DMS53 treated with DMSO at 0.1 percent for 48 hours (cell line): ENCODE results near the gene STPG1.

ENCODE experiments used
- DNase-seq: peaks from one replicate; lab custom pipeline; 2025; ENCODE audit not compliant: unreplicated experiment; lab: John Stamatoyannopoulos, UW

Gene STPG1

DNA sequence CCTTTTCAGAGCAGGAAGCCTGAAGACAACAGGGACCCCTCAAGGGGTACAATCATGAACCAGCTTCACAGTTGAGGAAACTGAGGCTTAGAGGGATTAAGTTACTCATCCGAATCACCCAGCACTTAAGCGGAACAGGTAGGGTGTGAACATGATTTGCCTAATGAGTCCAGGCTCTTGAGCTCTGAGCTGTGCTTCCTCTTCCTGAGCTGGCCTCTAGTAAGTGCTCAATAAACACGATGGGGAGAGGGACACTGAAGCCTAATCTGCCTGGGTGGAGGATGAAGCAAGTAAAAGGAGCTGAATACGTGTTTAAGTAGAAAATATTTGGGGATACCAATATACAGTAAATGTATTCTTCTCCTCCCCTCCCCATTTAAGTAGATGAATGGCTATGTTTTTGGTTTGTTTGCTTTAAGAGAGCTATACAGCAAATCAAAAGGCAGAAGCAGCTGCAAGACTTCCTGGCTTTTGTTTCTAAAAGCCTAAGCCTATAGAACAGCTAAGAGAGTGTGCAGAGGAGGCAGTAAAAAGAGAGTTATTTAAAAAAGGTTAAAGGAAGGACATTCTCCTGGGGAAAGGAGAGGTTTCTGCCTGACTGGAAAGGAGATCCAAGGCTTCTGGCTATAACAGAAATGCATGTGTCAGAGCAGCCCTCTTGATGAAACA lies 20.5 kb downstream of the STPG1 start:
- DNase-seq = peak; percentile 15

DNA sequence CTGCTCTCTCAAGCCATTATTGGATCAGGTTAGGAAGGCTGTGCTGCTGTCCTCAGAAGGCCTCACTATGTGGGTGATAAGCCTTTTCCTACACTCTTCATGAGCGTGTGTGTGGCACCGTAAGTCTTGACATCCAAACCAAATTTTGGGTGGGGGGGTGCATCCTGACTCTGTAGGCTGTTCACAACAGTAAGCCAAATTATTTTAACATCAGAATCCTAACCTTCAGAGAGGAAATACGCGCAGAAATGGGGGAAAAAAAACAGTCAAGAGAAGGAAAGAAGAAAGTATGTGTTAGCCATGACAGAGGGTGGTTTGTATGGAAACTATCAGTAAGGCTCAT lies 21.0 kb downstream of the STPG1 start:
- no peak for DNase-seq

DNA sequence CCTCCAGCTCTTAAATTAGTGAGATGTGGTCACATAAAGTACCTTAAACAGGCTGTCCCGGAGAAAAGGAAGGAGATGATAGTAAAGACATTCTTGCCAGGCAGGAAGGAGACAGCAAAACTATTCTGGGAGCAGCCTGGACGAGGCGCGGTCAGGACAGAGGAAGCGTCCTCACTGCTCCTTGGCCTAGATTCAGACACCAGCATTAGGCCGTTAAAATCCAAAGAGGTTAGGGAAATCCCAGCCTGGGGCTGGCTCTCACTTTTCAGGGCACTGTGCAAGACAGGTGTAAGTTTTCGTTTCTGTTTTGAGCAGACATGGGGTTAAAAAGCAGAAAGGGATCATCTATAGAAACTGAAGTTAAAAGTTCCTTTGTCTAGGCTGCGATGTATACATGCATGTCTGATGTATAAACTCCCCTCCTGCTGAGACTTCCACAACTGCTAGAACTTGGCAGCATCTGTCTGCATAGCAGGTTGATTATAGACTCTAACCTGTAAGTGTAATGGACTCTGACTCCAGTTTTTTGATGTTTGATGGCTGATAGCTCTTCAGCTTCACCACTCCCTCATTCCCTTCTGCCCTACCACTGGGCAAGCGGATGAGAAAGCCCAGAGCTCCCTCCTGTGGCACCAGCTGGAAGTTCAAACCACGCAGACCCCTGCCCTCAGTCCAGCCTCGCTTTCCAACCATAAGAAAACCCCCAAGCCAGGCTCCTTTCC lies 21.5 kb downstream of the STPG1 start:
- peak; percentile 52 for DNase-seq

DNA sequence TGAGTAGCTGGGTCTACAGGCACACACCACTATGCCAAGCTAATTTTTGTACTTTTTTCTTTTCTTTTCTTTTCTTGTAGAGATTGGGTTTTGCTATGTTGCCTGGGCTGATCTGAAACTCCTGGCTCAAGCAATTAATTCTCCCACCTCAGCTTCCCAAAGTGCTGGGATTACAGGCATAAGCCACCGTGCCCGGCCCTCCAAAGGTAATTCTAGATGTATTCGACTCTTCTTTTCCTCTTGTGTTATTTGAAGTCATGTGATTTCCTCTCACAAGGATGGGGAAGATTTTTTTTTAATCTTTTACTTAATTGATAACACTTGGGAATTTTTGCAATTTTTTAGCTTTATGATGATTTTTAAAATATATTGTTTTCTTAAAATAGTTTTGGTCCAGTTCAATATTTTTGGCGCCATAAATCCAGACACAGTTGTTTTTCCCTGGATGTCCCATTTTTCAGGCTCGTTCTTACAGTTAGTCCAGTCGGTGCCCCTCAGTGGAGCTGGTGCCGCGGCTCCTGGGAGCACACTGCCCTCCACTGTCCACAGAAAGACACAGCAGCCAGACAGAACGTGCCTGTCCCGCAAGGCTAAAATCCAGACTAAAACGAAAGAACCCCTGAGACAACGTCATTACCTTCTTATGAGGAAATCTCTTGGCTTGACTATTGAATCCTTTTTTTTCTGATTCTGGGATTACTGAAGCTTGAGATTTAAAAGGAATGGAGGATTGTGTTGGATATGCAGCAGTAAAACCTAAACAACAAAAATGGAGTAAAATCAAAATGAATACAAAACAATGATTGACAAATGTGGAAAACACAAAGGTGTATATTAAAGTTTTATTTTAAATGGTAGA lies 22.4 kb downstream of the STPG1 start:
- DNase-seq = peak; percentile 64

DNA sequence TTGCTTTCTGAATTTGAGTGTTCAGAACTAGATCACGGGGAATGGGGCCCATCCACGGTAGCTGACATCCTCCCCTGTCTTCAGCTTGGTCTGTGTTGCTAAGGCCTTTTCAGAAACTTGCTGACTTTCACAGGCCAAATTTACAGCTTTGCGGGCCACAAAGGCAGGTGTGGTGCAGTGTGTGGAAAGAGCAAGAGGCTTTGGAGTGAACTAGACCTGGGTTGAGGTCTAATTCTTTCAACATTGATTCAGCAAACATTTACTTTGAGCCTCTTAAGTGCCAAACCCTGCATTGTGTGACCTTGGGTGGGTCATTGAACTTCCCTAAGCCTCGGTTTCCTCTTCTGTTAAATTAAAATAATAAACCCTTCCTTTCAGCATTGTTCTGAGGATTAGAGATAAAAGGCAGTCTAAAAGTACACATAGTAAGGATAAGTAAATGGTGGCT lies 24.3 kb downstream of the STPG1 start:
- DNase-seq = no peak

DNA sequence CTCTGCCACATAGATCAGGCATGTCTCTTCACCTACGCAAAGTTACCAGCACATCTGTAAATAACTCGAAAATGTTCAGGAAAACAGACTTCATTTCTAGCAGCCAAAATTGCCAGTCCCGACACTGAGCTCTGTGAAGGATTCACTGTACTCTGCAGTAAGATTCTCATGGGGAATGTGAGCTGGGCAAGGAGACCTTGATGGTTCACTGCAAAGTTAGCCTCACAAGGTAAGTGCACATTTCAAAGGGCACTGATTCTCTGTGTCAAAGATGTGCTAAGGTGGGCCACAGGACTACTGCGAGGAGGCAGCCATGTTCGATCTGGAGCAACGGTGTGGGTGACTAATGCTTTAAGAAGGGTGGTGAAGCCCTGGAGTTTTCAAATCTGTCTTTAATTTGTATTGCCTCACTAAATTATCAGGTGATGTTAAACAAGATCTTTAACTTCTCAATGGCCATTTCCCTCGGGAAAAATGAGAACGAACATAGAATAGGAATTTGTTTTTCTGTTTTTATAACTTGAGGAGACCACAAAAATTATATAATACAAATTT lies 25.2 kb downstream of the STPG1 start:
- no peak for DNase-seq

DNA sequence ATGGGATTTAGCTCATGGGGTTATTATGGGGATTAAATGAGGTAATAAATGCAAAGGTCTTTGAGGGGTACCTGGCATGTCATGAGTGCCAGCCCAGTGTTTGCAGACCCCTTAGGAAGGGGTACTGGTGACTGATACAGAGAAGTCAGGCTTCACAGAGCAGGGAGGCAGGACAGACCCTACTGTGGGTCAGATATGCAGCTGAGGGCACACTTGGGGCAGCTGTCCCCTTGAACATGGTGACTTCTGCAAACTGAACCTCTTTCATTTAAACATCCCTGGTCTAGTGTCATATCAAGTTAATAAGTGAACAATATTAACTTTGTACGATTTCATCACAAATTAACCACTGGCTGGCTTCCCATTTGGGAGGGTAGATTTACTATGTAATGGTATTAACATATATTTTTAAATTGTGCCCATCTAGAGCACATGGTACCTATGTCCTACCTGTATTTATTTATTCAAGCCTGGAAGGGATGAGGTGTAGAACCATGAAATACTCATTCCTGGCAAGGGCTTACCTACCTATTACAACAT lies 25.9 kb downstream of the STPG1 start:
- no peak for DNase-seq

DNA sequence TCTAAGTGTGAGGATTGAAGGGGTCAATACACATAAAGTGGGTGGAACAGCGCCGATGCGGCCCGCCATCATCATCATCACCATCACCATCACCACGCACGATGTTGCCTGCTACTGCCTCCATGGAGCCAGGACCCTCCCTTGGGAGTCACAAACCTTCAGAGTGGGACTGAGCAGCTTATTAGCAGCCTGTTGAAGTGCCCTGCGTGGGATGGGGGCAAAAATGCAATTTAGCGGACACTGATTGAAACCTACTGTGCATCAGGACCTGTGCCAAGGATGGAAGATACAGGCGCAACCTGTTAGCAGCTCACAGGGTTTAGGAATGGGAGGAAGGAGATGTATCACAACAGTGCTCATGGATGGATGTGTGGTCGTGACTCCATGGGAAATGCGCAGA lies 26.7 kb downstream of the STPG1 start:
- no peak for DNase-seq

DNA sequence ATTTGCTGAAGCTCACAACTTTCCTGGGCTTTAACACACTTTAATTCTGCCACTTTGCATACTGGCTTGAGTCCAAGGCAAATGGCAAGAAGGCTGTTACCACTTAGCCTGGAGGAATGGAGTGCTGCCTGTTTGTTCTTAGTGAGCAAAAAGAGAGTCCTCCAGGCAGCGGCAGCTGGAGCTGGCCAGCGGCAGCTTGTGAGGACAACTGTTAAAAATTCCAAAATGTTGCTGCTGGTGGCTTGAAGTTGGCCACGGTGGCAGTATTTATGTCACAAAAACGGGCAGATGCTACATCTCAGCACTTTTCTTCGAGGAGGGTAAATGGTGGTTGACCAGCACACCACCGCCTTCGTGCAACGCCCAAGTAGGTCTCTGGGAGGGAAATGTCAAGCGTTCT lies 27.3 kb downstream of the STPG1 start:
- no peak for DNase-seq

DNA sequence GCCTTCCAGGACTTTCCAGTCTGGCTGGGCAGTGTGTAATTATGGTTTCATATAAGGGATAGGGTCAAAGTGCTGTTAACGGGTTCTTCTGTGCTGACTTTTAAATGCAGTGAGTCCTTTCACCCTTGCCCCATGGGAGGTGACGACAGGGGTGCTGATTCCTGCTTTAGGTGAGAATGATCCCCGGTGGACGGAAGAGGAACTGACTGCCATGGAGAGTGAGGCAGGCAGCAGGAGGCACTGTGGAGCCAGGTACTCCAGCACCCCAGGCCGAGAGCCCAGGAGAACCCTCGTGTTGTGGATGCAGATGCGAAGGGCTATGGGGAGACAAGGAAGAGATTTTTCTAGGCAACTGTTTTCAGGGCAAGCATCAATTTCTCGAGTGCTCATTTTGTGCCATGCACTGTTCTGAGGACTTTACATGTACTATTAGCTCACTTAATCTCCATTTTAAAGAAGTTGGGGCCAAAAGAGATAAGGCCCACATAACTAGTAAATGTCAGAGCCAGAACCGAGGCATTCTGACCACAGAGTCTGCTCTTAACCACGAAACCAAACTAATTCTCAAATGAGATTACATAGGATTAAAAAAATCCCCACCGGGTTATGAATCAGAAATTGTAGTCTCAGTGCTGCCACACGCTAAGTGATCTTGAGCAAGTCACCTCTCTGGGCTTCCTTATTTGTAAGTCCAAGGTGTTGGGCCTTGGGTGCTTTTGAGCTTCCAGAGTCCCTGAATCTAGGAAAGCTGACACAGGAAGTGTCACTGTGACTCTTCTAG lies 28.2 kb downstream of the STPG1 start:
- DNase-seq = no peak

DNA sequence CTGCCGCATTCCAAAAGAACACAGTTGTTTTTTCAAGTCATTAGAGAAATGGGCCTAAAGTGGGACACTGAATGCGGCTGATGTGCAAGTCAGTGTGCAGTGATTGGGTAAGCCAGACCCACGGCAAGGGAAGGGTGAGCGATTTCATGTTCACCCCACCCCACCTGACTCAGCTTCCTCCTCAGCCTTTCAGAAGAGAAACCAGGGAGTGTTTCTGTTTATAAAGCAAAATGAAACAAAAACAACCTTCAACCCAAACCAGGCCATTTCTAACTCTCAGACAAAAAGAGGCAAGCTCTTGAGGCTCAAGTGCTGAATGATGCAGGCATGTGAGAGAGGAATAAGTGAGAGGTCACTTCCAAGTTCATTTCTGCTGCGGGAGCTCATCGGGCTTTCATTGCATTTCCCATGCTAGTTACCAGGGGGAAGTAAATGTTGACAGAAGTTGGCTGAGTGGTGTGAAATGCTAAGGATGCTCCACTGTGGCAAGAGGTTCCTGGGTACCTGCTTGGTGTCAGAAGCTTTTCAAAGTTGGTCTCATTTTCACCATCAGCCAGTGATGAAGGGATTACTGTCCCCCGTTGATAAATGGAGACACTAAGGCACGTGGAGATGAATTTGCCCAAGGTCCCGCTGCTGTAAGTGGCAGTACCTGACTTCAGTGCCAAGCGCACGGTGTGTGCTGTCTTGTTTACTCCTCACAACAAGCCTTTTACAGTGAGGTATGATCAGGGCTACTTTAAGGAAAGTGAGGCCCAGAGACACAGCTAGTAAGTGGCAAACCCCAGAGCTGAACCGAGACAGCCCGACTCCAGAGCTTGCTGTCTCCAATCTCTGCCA lies 29.1 kb downstream of the STPG1 start:
- no peak for DNase-seq

DNA sequence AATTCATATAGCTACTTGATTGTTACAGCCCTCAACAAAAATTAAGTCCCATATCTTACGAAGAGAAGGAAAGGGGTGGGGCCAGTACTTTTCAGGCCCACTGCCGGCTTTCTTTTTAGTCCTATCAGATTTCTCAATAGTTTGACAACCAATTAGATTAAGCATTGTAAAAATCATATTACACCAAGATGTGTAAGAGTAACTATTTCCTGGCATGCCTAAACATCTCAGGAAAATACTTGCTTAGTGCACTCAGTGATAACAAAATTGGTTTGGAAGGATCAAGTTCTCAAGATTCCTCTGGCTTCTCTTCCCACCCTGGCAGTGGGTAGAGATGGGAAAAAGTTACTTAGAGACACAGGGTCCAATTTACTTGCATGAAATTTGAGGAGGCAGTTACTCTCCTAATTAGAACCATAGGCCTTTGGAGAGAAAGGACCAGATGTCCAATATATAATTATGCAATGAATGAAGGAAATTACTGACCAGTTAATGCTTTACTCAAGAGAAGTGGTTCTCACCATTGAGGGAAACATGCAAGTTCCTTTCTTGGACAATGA lies 30.1 kb downstream of the STPG1 start:
- DNase-seq = no peak

DNA sequence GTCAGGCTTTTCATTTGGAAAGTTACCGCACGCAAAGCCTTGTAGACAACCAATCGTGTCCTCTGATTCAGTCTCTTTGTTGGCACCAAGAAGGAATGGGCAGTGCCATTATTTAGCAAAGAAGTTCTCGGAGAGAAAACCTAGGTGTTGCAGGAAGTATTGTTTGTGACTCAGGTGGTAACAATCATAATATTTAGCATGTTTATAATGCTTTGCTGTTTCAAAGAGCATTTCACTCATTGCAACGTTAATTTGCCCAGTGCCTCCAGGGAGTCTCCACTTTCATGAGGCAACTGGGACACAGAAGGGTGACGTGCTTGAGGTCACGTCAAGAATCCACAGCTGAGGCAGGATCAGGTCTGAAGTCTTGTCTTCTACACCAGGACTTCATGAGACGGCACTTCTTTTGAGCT lies 31.4 kb downstream of the STPG1 start:
- no peak for DNase-seq

DNA sequence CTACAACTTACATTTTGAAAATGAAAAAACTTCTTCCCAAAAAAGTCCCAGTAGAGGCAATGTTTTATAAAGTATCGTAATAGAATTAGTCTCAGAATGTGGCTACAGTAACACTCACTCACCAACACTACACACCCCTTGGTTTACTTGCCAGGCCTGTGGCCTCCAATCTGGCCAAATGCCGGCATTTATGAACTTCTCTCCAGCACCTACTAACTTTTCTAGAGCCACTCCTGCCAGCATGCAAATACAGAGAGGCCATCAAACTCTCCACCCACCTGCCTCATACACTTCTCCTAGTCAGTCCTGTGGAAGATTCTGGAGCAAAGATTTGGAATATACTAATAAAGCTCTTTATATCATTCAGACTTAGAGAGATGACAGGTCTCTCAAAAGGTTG lies 32.3 kb downstream of the STPG1 start:
- no peak for DNase-seq

DNA sequence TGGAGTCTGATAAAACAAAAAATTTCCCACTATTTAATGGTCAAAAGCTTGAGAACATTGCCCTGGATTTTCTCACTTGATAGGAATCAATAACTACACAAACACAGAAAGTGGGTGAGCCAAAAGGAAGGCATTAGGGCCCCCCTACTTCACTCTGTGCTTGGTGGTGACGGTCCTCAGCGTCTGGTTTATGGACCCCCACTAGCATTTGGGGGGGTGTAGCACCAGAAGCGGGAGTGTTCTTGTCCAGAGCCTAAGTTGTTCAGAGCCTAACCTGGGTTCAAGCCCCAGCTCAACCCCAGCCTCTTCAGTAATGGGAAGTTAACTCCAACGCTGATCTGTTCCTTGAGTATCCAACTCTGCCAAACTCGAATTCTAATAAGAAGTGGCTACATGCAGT lies 33.1 kb downstream of the STPG1 start:
- no peak for DNase-seq

DNA sequence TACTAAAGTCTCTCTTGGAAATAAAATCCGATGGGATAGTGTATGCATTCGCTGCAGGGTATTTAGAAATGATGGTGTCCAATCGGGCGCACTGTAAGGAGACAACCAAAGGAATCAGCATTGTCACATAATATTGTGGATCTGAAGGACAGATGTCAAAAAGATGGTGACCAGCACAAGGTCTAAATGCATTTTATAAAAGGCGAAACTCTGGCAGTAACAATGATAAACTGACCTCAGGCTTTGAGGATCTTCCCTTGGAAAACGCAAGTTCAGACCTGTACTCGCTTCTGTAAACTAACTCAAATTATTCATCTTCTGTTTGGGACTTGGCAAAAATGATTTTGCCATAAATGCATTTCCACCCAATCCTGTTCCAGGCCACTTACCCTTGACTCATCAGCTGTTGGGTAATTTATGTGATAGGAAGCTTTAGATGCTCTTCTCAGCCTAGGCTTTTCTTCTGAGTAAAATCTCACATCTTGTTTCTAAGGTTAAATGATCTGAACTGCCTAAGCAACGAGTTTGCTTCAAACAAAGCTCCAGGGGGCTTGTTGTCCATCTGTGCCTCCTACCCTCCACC lies 33.8 kb downstream of the STPG1 start:
- no peak for DNase-seq

DNA sequence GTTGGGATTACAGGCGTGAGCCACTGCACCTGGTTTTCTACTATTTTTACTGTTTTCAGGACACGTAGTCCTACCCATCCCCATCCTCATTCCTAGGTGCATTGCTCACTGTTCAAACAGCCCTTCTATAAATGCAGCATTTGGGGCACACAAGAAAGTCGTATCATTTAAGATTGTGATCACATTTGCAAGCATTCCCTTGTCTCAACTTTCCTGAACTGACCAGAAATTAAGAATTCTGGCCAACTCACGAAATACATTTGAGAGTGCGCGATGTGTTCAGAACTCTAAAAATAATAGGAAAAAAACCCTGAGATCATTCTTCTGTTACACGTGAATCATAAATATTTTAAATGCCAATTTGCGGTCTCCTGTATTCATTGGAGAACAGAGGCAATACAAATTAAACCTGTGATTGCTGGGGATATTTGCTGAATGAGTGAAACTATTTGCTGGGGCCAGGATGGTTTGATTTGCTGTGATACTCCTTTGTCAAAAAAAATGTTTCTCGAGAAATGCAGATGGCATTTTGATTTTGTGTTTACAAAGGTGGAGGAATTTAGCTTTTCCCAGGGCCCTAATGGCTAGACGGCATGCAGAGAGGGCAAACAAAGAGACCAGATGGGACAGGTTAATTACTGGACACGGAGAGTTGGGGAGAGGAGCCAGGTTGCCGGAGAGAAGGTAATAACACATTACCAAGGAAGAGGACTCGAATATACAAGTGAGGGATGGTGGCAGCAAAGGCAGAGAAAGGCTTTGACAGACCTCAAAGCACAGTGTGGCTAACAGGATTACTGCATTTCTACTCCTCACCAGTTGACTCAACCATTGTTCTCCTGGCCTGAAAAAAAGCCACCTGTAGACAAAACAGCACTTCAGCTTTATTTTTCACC lies 38.4 kb downstream of the STPG1 start:
- DNase-seq = no peak

DNA sequence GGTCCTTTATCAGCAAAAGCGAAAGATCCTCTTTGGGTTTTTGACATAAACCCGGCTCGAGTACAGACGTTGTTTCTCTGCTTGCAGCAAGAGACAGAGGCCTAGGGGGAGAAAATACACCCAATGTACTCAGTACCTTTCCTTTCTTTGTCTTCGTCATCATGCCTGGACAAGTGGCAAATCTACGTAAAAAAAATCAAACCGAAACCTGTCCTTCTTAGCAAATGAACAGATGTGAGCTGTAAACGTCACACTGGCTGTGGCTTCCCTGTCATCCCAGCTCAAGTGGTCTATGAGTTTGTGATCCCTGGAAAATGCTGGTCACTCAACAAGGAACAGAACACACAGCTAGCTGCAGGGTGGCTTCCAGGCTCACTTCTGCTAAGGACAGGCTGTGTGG lies 39.9 kb downstream of the STPG1 start:
- no peak for DNase-seq
